Measurements from ENCODE around the gene ABCB11.

The ABCB11 gene

GRCh38 chr2:169006665-169007064 is 24.5 kb downstream of the ABCB11 start:
- no peak for DNase-seq

DNA sequence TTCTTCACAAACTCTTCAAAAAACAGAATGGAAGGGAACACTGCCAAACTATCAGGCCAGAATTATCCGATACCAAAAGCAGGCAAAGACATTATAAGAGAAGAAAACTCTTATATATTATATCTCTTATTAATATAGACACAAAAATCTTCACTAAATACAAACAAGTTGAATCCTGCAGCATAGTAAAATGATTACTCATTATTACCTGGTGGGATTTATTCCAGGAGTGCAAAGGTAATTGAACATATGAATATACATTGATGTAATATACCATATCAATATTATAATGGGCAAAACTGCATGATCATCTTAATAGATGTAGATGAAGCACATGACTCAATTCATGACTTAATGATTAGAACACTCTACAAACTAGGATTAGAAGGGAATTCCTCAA is 25.1 kb downstream of the ABCB11 start:
- no peak for DNase-seq

- no peak for DNase-seq
These were observed 26.0 kb downstream of the ABCB11 start for GRCh38 chr2:169005080-169005598.

DNA sequence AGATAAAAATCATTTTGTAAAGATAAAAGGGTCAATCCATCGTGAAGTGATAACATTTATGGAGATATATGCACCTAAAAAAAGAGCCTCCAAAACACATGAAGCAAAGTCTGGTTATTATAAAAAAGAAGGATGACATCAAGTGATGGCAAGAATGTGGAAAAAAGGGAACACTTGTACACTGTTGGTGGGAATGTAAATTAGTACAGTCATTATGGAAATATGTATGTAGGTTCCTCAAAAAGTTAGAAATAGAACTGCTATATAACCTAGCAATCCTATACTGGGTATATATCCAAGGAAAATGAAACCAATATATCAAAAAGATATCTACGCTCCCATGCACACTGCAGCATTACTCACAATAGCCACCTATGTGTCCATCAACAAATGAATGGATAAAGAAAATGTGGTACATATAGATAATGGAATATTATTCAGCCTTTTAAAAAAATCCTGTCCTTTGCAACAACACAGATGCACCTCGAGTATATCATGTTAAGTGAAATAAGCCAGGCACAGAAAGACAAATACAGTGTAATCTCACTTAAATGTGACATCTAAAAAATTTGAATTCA is 28.9 kb downstream of the ABCB11 start:
- no peak for DNase-seq

- DNase-seq = no peak
These were observed 29.9 kb downstream of the ABCB11 start for GRCh38 chr2:169001116-169001815.

- no peak for DNase-seq
These were observed 31.4 kb downstream of the ABCB11 start for GRCh38 chr2:168999668-169000213.

- DNase-seq = no peak
These were observed 32.4 kb downstream of the ABCB11 start for GRCh38 chr2:168998609-168999211.

GRCh38 chr2:168997794-168998193 is 33.3 kb downstream of the ABCB11 start:
- no peak for DNase-seq

DNA sequence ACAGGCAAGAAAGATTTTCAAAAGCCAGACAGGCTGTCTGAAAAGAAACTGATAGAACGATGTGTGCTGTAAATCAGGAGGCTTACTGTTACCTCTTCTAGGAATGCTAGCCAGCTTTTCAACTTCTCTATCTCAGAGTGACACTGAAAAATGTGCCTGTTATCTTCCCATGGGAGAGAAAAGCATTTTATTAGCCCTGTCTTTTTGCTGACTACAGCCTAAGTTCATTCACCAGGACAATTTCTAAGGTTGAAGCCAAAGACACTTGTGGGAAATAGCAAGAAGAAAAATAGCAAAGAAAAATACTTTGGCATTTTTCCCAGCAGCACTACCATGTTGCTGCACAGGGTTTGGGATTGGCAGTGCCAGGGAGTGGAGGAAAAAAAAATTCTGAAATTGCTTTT is 34.0 kb downstream of the ABCB11 start:
- DNase-seq = no peak

DNA sequence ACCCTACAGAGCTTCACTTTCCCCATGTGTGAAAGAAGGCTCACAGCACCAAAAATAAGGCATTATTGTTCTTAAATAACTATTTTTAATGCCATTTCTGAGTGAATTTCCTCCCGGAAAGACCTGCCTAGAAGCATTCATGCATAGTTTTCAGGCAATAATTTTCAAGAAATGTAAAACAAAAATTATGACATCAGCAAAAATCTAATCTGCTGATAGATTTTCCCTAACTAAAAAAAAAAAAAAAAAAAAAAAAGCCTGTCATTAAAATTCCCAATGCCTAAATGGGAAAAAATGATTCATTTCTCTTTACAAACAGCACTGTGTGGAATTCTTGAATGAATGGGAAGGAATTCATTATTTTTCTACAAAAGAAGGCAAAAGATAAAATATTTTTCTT is 35.4 kb downstream of the ABCB11 start:
- DNase-seq = no peak

GRCh38 chr2:168993538-168993937 is 37.6 kb downstream of the ABCB11 start:
- DNase-seq = no peak

DNA sequence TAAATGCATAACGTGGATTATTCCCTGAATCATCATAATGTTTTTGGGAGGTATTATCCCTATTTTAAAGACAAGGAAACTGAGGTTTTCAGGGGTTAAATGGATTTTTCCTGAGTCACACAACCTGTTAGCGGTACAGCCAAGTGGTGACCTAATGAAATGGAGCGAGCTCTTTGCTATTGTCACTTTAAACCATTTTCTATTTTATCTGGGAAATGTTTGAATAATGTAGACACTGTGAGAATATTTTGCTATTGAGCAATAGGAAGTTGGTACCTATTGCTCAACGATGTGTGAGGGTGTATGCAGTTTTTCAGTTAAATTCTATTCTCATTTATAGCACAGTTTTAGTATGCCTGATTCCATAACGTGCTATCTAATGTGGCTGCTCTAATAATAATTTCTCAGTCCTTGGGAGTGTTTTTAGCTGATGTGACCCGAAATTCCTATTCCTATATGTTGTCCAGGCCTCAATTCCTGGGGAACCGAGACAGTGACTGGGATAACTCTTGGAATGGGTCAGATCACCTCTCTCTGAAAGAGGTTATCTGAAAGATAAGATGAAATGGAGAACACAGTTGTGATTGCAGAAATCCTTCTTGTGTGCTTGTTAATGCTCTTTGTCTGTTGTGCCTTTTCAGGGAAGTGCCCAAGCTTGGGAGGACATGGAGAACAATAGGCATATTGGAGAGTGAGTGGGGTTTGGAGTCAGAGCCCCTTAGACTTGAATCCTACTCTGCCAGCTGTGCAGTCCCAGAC is 38.4 kb downstream of the ABCB11 start:
- no peak for DNase-seq

DNA sequence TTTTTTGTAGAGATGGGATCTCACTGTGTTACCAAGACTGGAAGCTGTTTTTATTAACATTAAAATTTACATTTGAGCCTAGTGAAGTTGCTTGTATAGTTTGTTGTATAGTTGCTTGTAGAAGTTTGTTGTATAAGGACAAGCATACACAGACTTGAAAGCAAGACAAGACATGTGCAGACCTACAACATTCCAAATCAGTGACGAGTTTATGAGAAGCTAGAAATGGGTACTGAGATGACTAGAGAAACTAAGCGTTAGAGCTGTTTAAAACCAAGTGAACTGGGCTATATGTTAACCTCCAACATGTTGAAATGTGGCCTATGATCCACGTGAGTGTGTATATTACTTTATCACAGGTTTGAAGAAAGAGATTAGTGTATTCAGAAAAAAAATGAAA is 39.1 kb downstream of the ABCB11 start:
- DNase-seq = no peak

GRCh38 chr2:168988755-168989154 is 42.4 kb downstream of the ABCB11 start:
- DNase-seq = no peak

DNA sequence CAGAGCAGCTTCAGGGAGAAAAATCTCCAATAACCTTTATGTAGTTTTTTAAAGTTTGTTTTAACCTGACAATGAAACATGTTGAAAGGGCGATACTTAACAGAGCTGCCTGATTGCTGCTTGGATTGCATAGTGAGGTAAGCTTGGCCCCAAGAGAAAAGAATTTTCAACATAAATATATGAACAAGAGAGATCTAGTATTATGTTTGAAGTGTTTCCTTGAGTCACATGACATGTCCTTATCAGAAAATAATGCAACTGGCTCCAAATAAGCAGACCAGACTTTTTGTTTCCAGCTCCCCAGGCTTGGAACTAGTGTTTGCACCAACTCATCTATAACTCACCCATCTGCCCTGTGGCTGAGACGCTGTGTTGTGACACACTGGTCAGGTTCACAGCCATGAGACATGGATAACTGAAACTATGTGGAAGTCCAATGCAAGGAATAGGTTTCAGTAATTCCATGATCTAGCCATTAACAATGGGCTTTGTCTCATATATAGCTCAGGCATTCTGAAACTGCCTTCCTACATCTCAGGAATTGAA is 44.7 kb downstream of the ABCB11 start:
- DNase-seq = no peak

GRCh38 chr2:168981651-168982050 is 49.5 kb downstream of the ABCB11 start:
- DNase-seq = no peak

GRCh38 chr2:168978461-168978861 is 52.7 kb downstream of the ABCB11 start:
- DNase-seq = no peak

DNA sequence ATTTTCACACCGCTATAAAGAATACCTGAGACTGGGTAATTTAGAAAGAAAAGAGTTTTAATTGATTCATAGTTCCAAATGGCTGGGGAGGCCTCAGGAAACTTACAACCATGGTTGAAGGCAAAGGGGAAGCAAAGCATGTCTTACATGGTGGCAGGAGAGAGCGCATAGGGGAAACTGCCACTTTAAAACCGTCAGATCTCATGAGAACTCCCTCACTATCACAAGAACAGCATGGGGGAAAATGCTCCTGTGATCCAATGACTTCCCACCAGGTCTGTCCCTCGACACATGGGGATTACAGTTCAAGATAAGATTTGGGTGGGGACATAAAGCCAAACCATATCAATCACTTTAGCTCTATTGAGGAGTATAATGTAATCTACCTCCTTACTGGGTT is 53.5 kb downstream of the ABCB11 start:
- DNase-seq = no peak

DNA sequence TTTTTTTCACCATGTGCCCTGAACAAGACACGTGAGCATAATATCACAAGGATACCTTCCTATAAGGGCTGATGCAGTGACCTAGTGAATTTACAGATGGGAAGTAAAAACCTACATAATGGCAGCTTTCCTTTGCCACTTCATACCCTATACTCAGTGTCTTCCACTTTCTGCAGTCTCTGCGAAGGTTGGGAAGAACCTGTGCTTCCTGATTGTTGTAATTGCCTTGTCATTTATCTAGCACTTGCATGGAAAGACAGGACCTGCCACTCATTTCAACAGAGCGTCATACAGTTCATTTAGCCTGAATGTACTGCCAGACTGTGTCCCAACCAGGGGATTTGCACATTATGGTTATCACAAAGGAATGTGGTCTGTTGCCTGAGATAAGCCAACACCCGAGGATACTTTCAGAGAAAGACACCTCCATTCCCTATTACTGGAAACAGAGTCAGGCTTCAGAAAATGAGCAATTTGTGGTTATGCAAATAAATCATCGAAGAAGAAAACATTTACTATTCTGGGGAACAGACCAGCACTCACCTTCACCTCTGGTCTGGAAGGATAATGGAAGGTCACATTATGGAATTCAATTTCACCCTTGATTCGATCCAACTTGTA is 55.0 kb downstream of the ABCB11 start:
- DNase-seq = no peak

DNA sequence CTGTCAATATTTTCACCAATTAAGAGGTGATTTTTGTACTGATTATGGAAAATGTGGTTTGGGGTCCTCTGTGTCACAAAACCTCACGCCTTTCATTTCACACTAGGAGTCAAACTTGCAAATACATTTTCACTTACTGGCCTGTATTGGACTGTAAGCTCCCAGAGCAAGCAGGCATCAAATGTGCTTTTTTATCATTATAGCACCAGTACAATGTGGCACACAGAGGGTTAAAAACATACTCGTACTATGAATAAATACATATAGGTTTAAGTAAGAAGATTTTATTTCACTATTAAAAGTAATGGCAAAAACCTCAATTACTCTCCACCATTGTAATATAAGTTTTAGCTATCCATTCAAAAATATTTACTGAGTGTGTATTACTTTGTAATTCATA is 56.7 kb downstream of the ABCB11 start:
- DNase-seq = no peak

GRCh38 chr2:168971261-168971660 is 59.9 kb downstream of the ABCB11 start:
- DNase-seq = no peak

GRCh38 chr2:168970711-168971233 is 60.4 kb downstream of the ABCB11 start:
- DNase-seq = no peak

Data from activated CD4-positive, alpha-beta T cell treated with anti-CD3 and anti-CD28 coated beads for 4 hours (primary cell).